B cell (primary cell): ENCODE results near the gene UPF3A. TPM values are rescaled to one million over a fixed set of nuclear protein-coding genes. Genes with fewer than 3 reads are reported as not detected.

Source experiments
- ATAC-seq: fragments of 200-7000 bp; cut with Tn5 transposase; one replicate; pipeline ENCODE4 v1.10.0; 2021; ENCODE audit warnings: low read depth, mild to moderate bottlenecking, moderate number of reproducible peaks, moderate library complexity
- CTCF ChIA-PET: fragments of 350-600 bp; sonication (Branson Sonifier 250); formaldehyde crosslinking; loops from one replicate; lab custom pipeline; 2021; ENCODE audit warnings: antibody characterized with exemption, inconsistent platforms; lab: Charles Lee
- POLR2A ChIA-PET: fragments of 350-600 bp; sonication (Branson Sonifier 250); formaldehyde crosslinking; loops from one replicate; lab custom pipeline; 2021; ENCODE audit warnings: antibody characterized with exemption; lab: Charles Lee
- DNase-seq: peaks from one replicate; pipeline ENCODE4 v3.0.0; 2013
- H2AFZ ChIP-seq: 2 replicates; pipeline ENCODE4 v1.6.1; 2012; ENCODE audit warnings: mild to moderate bottlenecking, low read depth, low read length; ENCODE audit not compliant: insufficient read depth, poor library complexity, severe bottlenecking
- H3K27ac ChIP-seq, 2 donors: 1 replicate in 1 of 2; 2 replicates in 1 of 2; pipeline ENCODE4 v1.5.1; 2012 to 2013; ENCODE audit warnings: low read length in 2 of 2, mild to moderate bottlenecking in 2 of 2, moderate library complexity in 1 of 2
- H3K27me3 ChIP-seq, 4 experiments: fragments of 200-600 bp in 1 of 4; sonication (generic) in 1 of 4; replicated peaks in 1 of 4; 1 replicate in 2 of 4; 2 replicates in 2 of 4; pipeline versions ENCODE4 v1.6.1 to v1.7.0; 2013 to 2016; ENCODE audit warnings: low read length in 3 of 4, mild to moderate bottlenecking in 2 of 4, mixed read lengths in 1 of 4, moderate library complexity in 1 of 4; ENCODE audit not compliant: insufficient read depth in 4 of 4, control insufficient read depth in 3 of 4; ENCODE audit errors: control extremely low read depth in 1 of 4
- H3K36me3 ChIP-seq, 2 experiments: replicated peaks in 1 of 2; 1 replicate in 1 of 2; 2 replicates in 1 of 2; pipeline versions ENCODE4 v1.6.1 to v1.7.1; 2013; ENCODE audit warnings: low read length in 1 of 2; ENCODE audit not compliant: insufficient read depth in 2 of 2, control insufficient read depth in 1 of 2; ENCODE audit errors: control extremely low read depth in 1 of 2, extremely low read depth in 1 of 2
- H3K4me1 ChIP-seq, 2 donors: fragments of 200-600 bp in 1 of 2; sonication (generic) in 1 of 2; 1 replicate in 1 of 2; 2 replicates in 1 of 2; pipeline versions ENCODE4 v1.5.1 to v1.6.1; 2013 to 2017; ENCODE audit warnings: low read length in 2 of 2; ENCODE audit not compliant: control insufficient read depth in 2 of 2, insufficient read depth in 2 of 2
- H3K4me2 ChIP-seq: replicated peaks from 2 replicates; pipeline ENCODE3; 2012; ENCODE audit warnings: mild to moderate bottlenecking, low read depth, low read length; ENCODE audit not compliant: poor library complexity, severe bottlenecking
- H3K4me3 ChIP-seq, 5 experiments: fragments of 200-600 bp in 1 of 5; sonication (generic) in 1 of 5; 1 replicate in 3 of 5; 2 replicates in 2 of 5; pipeline versions ENCODE4 v1.5.1 to v1.7.0; 2011 to 2016; ENCODE audit warnings: low read length in 4 of 5, mild to moderate bottlenecking in 4 of 5, low read depth in 2 of 5, control low read depth in 1 of 5, moderate library complexity in 1 of 5; ENCODE audit not compliant: insufficient read depth in 1 of 5; ENCODE audit errors: control extremely low read depth in 1 of 5, extremely low read depth in 1 of 5
- H3K79me2 ChIP-seq: fragments of 200-600 bp; sonication (generic); one replicate; pipeline ENCODE4 v1.6.0; 2016; ENCODE audit warnings: low read length; ENCODE audit not compliant: control insufficient read depth, insufficient read depth
- H3K9ac ChIP-seq: fragments of 200-600 bp; sonication (generic); 2 replicates; pipeline ENCODE4 v1.6.1; 2017; ENCODE audit warnings: mild to moderate bottlenecking, low read length, moderate library complexity
- H3K9me3 ChIP-seq, 3 donors: one replicate each; pipeline versions ENCODE4 v1.6.1 to v1.7.1; 2013; ENCODE audit warnings: low read length in 2 of 3; ENCODE audit not compliant: control insufficient read depth in 2 of 3, insufficient read depth in 1 of 3; ENCODE audit errors: control extremely low read depth in 1 of 3
- H4K20me1 ChIP-seq: 2 replicates; pipeline ENCODE4 v1.6.0; 2012; ENCODE audit warnings: mild to moderate bottlenecking, low read length; ENCODE audit not compliant: insufficient read depth, control insufficient read depth, poor library complexity, severe bottlenecking
- H3K27ac Mint-ChIP-seq: one replicate; pipeline ENCODE4 v1.8.0; 2021; ENCODE audit warnings: mixed read lengths
- H3K27me3 Mint-ChIP-seq: one replicate; pipeline ENCODE4 v1.8.0; 2021; ENCODE audit warnings: mixed read lengths
- H3K4me1 Mint-ChIP-seq: one replicate; pipeline ENCODE4 v1.8.0; 2021; ENCODE audit warnings: mixed read lengths
- H3K4me3 Mint-ChIP-seq: one replicate; pipeline ENCODE4 v1.8.0; 2021; ENCODE audit warnings: mixed read lengths
- H3K9me3 Mint-ChIP-seq: one replicate; pipeline ENCODE4 v1.8.0; 2022; ENCODE audit warnings: mixed read lengths; ENCODE audit not compliant: insufficient read depth
- CTCF ChIP-seq: fragments of 200-600 bp; IDR thresholded peaks from one replicate; pipeline ENCODE4 v1.8.0; 2022; ENCODE audit warnings: antibody characterized with exemption, mild to moderate bottlenecking
- EZH2 ChIP-seq: IDR thresholded peaks from 2 replicates; pipeline ENCODE4 v1.6.1; 2012; ENCODE audit warnings: borderline replicate concordance, low read depth, mild to moderate bottlenecking, moderate library complexity, low read length; ENCODE audit not compliant: insufficient read depth, poor library complexity, severe bottlenecking
- WGBS: methylation state at CpG from one replicate; pipeline ENCODE4 v1.1.5; 2013; ENCODE audit warnings: missing lambda C conversion rate; ENCODE audit not compliant: insufficient coverage; 5-methylcytosine and 5-hydroxymethylcytosine counted together
- intact Hi-C: fragments of 100-400 bp; cut with micrococcal nuclease; formaldehyde crosslinking; loops from one replicate; pipeline ENCODE4 v1.10.0; 2022
- polyA plus RNA-seq: library from polyadenylated mRNA; depleted of rRNA; stranded (reverse); fragments of >200 nt; gene quantifications from 2 replicates; pipeline ENCODE4 v1.2.3, GENCODE V29; 2012
- total RNA-seq, 2 donors: library from RNA; stranded (reverse); fragments of 120-200 nt in 1 of 2; gene quantifications; 1 replicate in 1 of 2; 2 replicates in 1 of 2; pipeline versions ENCODE4 v1.2.3 to v1.2.4, GENCODE V29; 2013 to 2022

The UPF3A gene
- total and polyA plus RNA-seq, 2 donors (not counting 1 experiment from before 2014, with no cell fraction given): 72.9 to 109 TPM

- Histone ChIP-seq H2AFZ (no peak overlapping the region), H3K27me3 (no peaks in the 10 kb centered on the region), H3K27ac (no peak overlapping the region), H3K4me3 (no peak overlapping the region), H3K79me2 (peaks cover 11% of the 10 kb centered on the region), H3K9ac (no peak overlapping the region), H3K36me3 (peaks cover 26 to 96% of the 10 kb centered on the region in 2 experiments), H3K4me2 (no peak overlapping the region), H3K9me3 (no peaks in the 10 kb centered on the region), H4K20me1 (peaks cover 26% of the 10 kb centered on the region), H3K4me1 (no peaks in the 10 kb centered on the region)
- Mint-ChIP-seq H3K4me3 (no peak overlapping the region), H3K27ac (no peak overlapping the region), H3K4me1 (no peaks in the 10 kb centered on the region), H3K27me3 (no peaks in the 10 kb centered on the region), H3K9me3 (no peaks in the 10 kb centered on the region)
- DNase-seq (no peak), ATAC-seq (no peak)
- TF ChIP-seq EZH2 (no peak), CTCF (no peak)
- intact Hi-C loops: no loop called here
- no CpG with 5 or more reads among the region's 3 CpGs for WGBS
- POLR2A ChIA-PET: no interaction called here
- CTCF ChIA-PET: no interaction called here
Measured at GRCh38 chr13:114243971-114244370, 37.4 kb upstream of the UPF3A start.

GRCh38 chr13:114244637-114245036 lies 36.8 kb upstream of the UPF3A start:
- intact Hi-C loops: no loop called here

More at GRCh38 chr13:114244637-114245036, 36.8 kb upstream of the UPF3A start:
- Histone ChIP-seq H3K4me3 (no peak overlapping the region), H3K9ac (no peak overlapping the region), H2AFZ (no peak overlapping the region), H3K36me3 (peaks cover 27 to 96% of the 10 kb centered on the region in 2 experiments), H3K4me1 (no peaks in the 10 kb centered on the region), H3K79me2 (peaks cover 11% of the 10 kb centered on the region), H3K4me2 (no peak overlapping the region), H3K27ac (no peak overlapping the region), H3K9me3 (no peaks in the 10 kb centered on the region), H4K20me1 (peaks cover 24% of the 10 kb centered on the region), H3K27me3 (no peaks in the 10 kb centered on the region)
- Mint-ChIP-seq H3K27me3 (no peaks in the 10 kb centered on the region), H3K9me3 (no peaks in the 10 kb centered on the region), H3K4me1 (no peaks in the 10 kb centered on the region), H3K27ac (no peak overlapping the region), H3K4me3 (no peak overlapping the region)
- WGBS: no CpG with 5 or more reads among the region's 5 CpGs
- ATAC-seq (no peak), DNase-seq (no peak)
- ChIA-PET CTCF (interaction anchor here (1.4 kb wide), 1 partner anchor 18 kb away, joined by 5 read pairs; no protein-coding TSS in a partner anchor), POLR2A (interaction anchor here (0.7 kb wide), 1 partner anchor 194 kb away, joined by 4 read pairs; no protein-coding TSS in a partner anchor)
- no peak for TF ChIP-seq EZH2
- TF ChIP-seq CTCF: no peak
